Upper lobe of right lung (tissue), 1 donor: Measurements from ENCODE around the gene PCTP. TPM values are rescaled to one million over a fixed set of nuclear protein-coding genes. Genes with fewer than 3 reads are reported as not detected.

Source experiments
- ATAC-seq: fragments of 200-7000 bp; cut with Tn5 transposase; one replicate; pipeline ENCODE4 v1.9.1; 2020; ENCODE audit warnings: mild to moderate bottlenecking, moderate library complexity
- DNase-seq: peaks from one replicate; pipeline ENCODE4 v3.0.0-alpha.2; 2020
- H3K27ac ChIP-seq: fragments of 200-600 bp; one replicate; pipeline ENCODE4 v1.8.0; 2022
- H3K27me3 ChIP-seq: fragments of 200-600 bp; one replicate; pipeline ENCODE4 v1.8.0; 2022; ENCODE audit warnings: mild to moderate bottlenecking
- H3K36me3 ChIP-seq: fragments of 200-600 bp; one replicate; pipeline ENCODE4 v1.8.0; 2022
- H3K4me1 ChIP-seq: fragments of 200-600 bp; one replicate; pipeline ENCODE4 v1.8.0; 2022
- H3K4me3 ChIP-seq: fragments of 200-600 bp; one replicate; pipeline ENCODE4 v1.8.0; 2022; ENCODE audit warnings: mild to moderate bottlenecking
- H3K9me3 ChIP-seq: fragments of 200-600 bp; one replicate; pipeline ENCODE4 v1.8.0; 2022
- CTCF ChIP-seq: fragments of 200-600 bp; IDR thresholded peaks from one replicate; pipeline ENCODE4 v1.8.0; 2022; ENCODE audit warnings: antibody characterized with exemption
- intact Hi-C: fragments of 100-400 bp; cut with DNase I; formaldehyde crosslinking; loops from one replicate; pipeline ENCODE4 v1.11.0; 2022
- total RNA-seq: library from RNA; stranded (reverse); fragmentation: NEBNext Ultra II Directional; extraction: Animal tissue kit (Norgen Biotek cat#: 25700); gene quantifications from one replicate; pipeline ENCODE4 v1.2.1, GENCODE V29; 2021
- donor health status: DM: no; HTN: yes; CAD: no; lungs with severe emphysema.

PCTP gene
- total RNA-seq, 1 donor from 2014 or later = 24.7 TPM

- ATAC-seq (no peak), DNase-seq (no peak)
- H3K4me3 ChIP-seq = no peak overlapping the region
- H3K27ac ChIP-seq = no peak overlapping the region
- TF ChIP-seq CTCF = no peak
- intact Hi-C loops = no loop called here
- no peaks in the 10 kb centered on the region for H3K9me3 ChIP-seq
- H3K4me1 ChIP-seq = no peaks in the 10 kb centered on the region
- no peaks in the 10 kb centered on the region for H3K36me3 ChIP-seq
- no peaks in the 10 kb centered on the region for H3K27me3 ChIP-seq
Measured at GRCh38 chr17:55743103-55743679, 7.7 kb upstream of the PCTP start.

GRCh38 chr17:55745258-55745657 lies 5.6 kb upstream of the PCTP start:
- Histone ChIP-seq H3K27me3 (no peaks in the 10 kb centered on the region), H3K36me3 (no peaks in the 10 kb centered on the region), H3K4me3 (no peak overlapping the region), H3K9me3 (no peaks in the 10 kb centered on the region), H3K27ac (no peak overlapping the region), H3K4me1 (no peaks in the 10 kb centered on the region)
- ATAC-seq = no peak
- TF ChIP-seq CTCF = no peak
- DNase-seq = no peak
- intact Hi-C loops = no loop called here

DNA sequence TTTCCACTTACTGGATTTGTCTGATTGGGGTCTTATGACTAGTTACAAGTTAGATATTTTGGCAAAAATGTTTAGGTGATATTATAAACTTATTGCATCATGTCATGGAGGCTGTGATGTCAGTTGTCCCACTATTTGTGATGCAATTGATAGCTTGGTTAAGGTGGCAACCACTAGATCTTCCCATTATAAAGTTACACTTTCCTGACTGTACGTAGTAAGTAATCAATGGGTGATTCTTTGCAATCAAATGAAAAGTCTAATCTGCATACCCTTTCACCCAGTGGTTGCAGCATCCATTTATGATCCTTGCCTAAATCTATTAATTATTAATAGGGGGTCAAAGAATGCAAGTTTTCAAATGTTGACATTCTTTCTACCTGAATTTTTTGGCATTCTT lies 4.4 kb upstream of the PCTP start:
- TF ChIP-seq CTCF = no peak
- H3K36me3 ChIP-seq = no peaks in the 10 kb centered on the region

DNA sequence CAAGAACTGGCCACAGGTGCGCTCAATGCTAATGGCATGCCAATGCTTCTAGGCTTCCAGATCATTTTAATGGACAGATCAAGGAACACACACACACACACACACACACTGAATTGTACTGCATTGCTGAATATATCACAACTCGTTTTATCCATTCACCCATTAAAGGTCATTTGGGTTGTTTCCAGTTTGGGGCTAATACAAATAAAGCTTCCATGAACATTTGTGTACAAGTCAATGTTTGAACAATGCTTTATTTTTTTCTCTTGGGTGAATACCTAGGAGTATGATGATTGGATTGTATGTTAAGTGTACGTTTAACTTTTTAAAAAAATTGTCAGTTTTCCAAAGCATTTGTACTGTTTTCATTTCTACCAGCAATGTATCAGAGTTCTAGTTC lies 3.6 kb upstream of the PCTP start:
- Histone ChIP-seq H3K9me3 (no peaks in the 10 kb centered on the region), H3K4me3 (no peak overlapping the region), H3K27me3 (no peaks in the 10 kb centered on the region), H3K4me1 (peaks cover 5% of the 10 kb centered on the region), H3K36me3 (no peaks in the 10 kb centered on the region), H3K27ac (no peak overlapping the region)
- ATAC-seq = no peak
- TF ChIP-seq CTCF = no peak
- intact Hi-C loops = no loop called here
- no peak for DNase-seq

More for the DNA sequence above, 4.4 kb upstream of the PCTP start:
- no peaks in the 10 kb centered on the region for H3K27me3 ChIP-seq
- intact Hi-C loops = no loop called here
- DNase-seq (no peak), ATAC-seq (no peak)
- no peaks in the 10 kb centered on the region for H3K4me1 ChIP-seq
- H3K4me3 ChIP-seq = no peak overlapping the region
- H3K9me3 ChIP-seq = no peaks in the 10 kb centered on the region
- no peak overlapping the region for H3K27ac ChIP-seq

- Histone ChIP-seq H3K4me1 (peaks cover 13% of the 10 kb centered on the region), H3K27me3 (no peaks in the 10 kb centered on the region), H3K4me3 (no peak overlapping the region), H3K9me3 (no peaks in the 10 kb centered on the region), H3K27ac (no peak overlapping the region), H3K36me3 (peaks cover under 1% of the 10 kb centered on the region)
- DNase-seq (no peak), ATAC-seq (no peak)
- intact Hi-C loops = no loop called here
- TF ChIP-seq CTCF = no peak
Measured at GRCh38 chr17:55748841-55749240, 2.0 kb upstream of the PCTP start.

- TF ChIP-seq CTCF = no peak
- H3K27me3 ChIP-seq = no peaks in the 10 kb centered on the region
- peaks cover 13% of the 10 kb centered on the region for H3K4me1 ChIP-seq
- ATAC-seq (no peak), DNase-seq (no peak)
- peaks cover 5% of the 10 kb centered on the region for H3K36me3 ChIP-seq
- intact Hi-C loops = no loop called here
- H3K9me3 ChIP-seq = no peaks in the 10 kb centered on the region
- H3K27ac ChIP-seq = no peak overlapping the region
- H3K4me3 ChIP-seq = no peak overlapping the region
Measured at GRCh38 chr17:55749985-55750384, 866 bp upstream of the PCTP start.
